Mesothelial cell of epicardium (in vitro differentiated cells): ENCODE measurements around the gene PREX1. TPM values are rescaled to one million over a fixed set of nuclear protein-coding genes. Genes with fewer than 3 reads are reported as not detected.
A peak's percentile ranks its signal among the peaks of the same experiment; 100 is the strongest.

Experiments used
- DNase-seq, 2 experiments: peaks; one replicate each; pipeline ENCODE4 v3.0.0; 2021; ENCODE audit warnings: low spot score in 2 of 2; ENCODE audit not compliant: unreplicated experiment in 2 of 2
- H3K27ac Mint-ChIP-seq: 2 replicates; pipeline ENCODE4 v1.8.0; 2021; ENCODE audit warnings: mixed read lengths
- H3K27me3 Mint-ChIP-seq: 2 replicates; pipeline ENCODE4 v1.8.0; 2021; ENCODE audit warnings: low read depth, mixed read lengths
- H3K36me3 Mint-ChIP-seq: 2 replicates; pipeline ENCODE4 v1.8.0; 2021; ENCODE audit warnings: mixed read lengths
- H3K4me1 Mint-ChIP-seq: 2 replicates; pipeline ENCODE4 v1.8.0; 2021; ENCODE audit warnings: mixed read lengths
- H3K4me3 Mint-ChIP-seq: 2 replicates; pipeline ENCODE4 v1.8.0; 2021; ENCODE audit warnings: mild to moderate bottlenecking, moderate library complexity, mixed read lengths
- H3K9me3 Mint-ChIP-seq: 2 replicates; pipeline ENCODE4 v1.8.0; 2021; ENCODE audit warnings: mixed read lengths
- total RNA-seq: library from RNA; stranded (reverse); gene quantifications from 3 replicates; pipeline ENCODE4 v1.2.1, GENCODE V29; 2021
- TF ChIP-seq, protein P1 (sequence below): fragments of 200-600 bp; sonication (generic); IDR thresholded peaks from one replicate; pipeline ENCODE4 v1.5.0; 2021; ENCODE audit warnings: antibody characterized with exemption; ENCODE audit not compliant: unreplicated experiment

PREX1 gene
- total RNA-seq, 1 donor from 2014 or later = 8.3 TPM

- TF ChIP-seq, protein P1, sequence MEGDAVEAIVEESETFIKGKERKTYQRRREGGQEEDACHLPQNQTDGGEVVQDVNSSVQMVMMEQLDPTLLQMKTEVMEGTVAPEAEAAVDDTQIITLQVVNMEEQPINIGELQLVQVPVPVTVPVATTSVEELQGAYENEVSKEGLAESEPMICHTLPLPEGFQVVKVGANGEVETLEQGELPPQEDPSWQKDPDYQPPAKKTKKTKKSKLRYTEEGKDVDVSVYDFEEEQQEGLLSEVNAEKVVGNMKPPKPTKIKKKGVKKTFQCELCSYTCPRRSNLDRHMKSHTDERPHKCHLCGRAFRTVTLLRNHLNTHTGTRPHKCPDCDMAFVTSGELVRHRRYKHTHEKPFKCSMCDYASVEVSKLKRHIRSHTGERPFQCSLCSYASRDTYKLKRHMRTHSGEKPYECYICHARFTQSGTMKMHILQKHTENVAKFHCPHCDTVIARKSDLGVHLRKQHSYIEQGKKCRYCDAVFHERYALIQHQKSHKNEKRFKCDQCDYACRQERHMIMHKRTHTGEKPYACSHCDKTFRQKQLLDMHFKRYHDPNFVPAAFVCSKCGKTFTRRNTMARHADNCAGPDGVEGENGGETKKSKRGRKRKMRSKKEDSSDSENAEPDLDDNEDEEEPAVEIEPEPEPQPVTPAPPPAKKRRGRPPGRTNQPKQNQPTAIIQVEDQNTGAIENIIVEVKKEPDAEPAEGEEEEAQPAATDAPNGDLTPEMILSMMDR = no peak
- Mint-ChIP-seq H3K9me3 (no peaks in the 10 kb centered on the region), H3K4me1 (peaks cover 28% of the 10 kb centered on the region), H3K27me3 (peaks cover 76% of the 10 kb centered on the region), H3K27ac (no peak overlapping the region), H3K4me3 (peak overlapping the region; percentile 81), H3K36me3 (no peaks in the 10 kb centered on the region)
- DNase-seq = no peak
These were observed 1.7 kb downstream of the PREX1 start for GRCh38 chr20:48826069-48826468.

- no peaks in the 10 kb centered on the region for H3K36me3 Mint-ChIP-seq
- DNase-seq = no peak
- TF ChIP-seq, protein P1 = no peak
- H3K9me3 Mint-ChIP-seq = no peaks in the 10 kb centered on the region
- H3K27me3 Mint-ChIP-seq = peaks cover 71% of the 10 kb centered on the region
- peak overlapping the region; percentile 47 for H3K27ac Mint-ChIP-seq
- H3K4me1 Mint-ChIP-seq = peaks cover 28% of the 10 kb centered on the region
- H3K4me3 Mint-ChIP-seq = no peak overlapping the region
These were observed 2.3 kb downstream of the PREX1 start for GRCh38 chr20:48825566-48825920.

GRCh38 chr20:48824830-48825565, 2.8 kb downstream of the PREX1 start:
- H3K27me3 Mint-ChIP-seq = peaks cover 66% of the 10 kb centered on the region
- no peak for DNase-seq
- peaks cover 33% of the 10 kb centered on the region for H3K4me1 Mint-ChIP-seq
- TF ChIP-seq, protein P1 = no peak
- peak overlapping the region; percentile 47 for H3K27ac Mint-ChIP-seq
- no peaks in the 10 kb centered on the region for H3K36me3 Mint-ChIP-seq
- no peaks in the 10 kb centered on the region for H3K9me3 Mint-ChIP-seq
- H3K4me3 Mint-ChIP-seq = no peak overlapping the region

DNA sequence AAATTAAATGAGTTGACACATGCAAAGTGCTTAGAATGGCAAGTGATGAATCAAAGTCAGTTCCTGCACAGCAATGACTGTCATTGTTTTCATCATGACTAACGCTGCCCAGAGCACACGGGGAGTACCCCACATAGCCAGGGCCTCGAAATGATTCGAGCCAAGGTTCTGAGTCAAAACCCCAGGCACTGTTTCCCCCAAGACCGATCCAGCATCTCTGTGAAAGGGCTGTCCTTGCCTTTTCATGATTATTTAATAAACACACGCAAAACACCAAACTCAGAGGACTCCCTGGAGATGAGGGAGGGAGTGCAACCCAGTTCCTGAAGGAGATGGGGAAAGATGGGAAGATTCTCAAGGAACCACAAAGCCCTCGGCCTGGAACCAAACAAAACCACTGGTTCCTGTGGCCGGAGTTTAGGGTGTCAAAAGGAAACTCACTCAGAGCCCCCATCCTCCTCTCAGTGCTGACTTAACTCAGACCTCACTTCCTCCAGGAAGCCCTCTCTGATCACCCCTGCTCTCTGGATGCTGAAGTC, 3.8 kb downstream of the PREX1 start:
- DNase-seq = no peak
- Mint-ChIP-seq H3K27ac (no peak overlapping the region), H3K4me1 (peaks cover 33% of the 10 kb centered on the region), H3K4me3 (no peak overlapping the region), H3K36me3 (no peaks in the 10 kb centered on the region), H3K27me3 (peaks cover 58% of the 10 kb centered on the region), H3K9me3 (no peaks in the 10 kb centered on the region)
- TF ChIP-seq, protein P1 = no peak

GRCh38 chr20:48823476-48823875, 4.3 kb downstream of the PREX1 start:
- Mint-ChIP-seq H3K36me3 (no peaks in the 10 kb centered on the region), H3K27me3 (peaks cover 52% of the 10 kb centered on the region), H3K9me3 (no peaks in the 10 kb centered on the region), H3K4me1 (peaks cover 28% of the 10 kb centered on the region), H3K27ac (no peak overlapping the region), H3K4me3 (no peak overlapping the region)
- DNase-seq = no peak
- TF ChIP-seq, protein P1 = no peak
